ENCODE data around the gene HOXB9. TPM values are rescaled to one million over a fixed set of nuclear protein-coding genes. Genes with fewer than 3 reads are reported as not detected.

Gene HOXB9
- total and polyA plus RNA-seq, 2 of the 13 experiments (the other 11 are each of a cell fraction or from before 2014, with no cell fraction given) = not detected

- no peak for TF ChIP-seq ZEB1 (IDR thresholded peaks at IDR 0.05; ENCODE audit: insufficient replicate concordance, low read depth)
- no peak for TF ChIP-seq CENPX (CRISPR knock-in tag; IDR thresholded peaks at IDR 0.05)
- TF ChIP-seq HES4 (CRISPR knock-in tag; IDR thresholded peaks at IDR 0.05; ENCODE audit: borderline replicate concordance) = no peak
- no peak for TF ChIP-seq ZNF891 (CRISPR knock-in tag; IDR thresholded peaks at IDR 0.05)
- TF ChIP-seq DMTF1 (CRISPR knock-in tag; IDR thresholded peaks at IDR 0.05) = no peak
- no peak for TF ChIP-seq TAF15 (IDR thresholded peaks at IDR 0.05; ENCODE audit: low read depth, low read length, poor library complexity, severe bottlenecking)
Measured at GRCh38 chr17:48592057-48592514, 34.1 kb downstream of the HOXB9 start (continued).

GRCh38 chr17:48591255-48592056 lies 34.7 kb downstream of the HOXB9 start:
- H3K36me3 ChIP-seq (replicated peaks in 1 of 2; ENCODE audit: control insufficient read depth in 1 of 2, insufficient read depth in 2 of 2, low read length in 2 of 2) = no peaks in the 10 kb centered on the region
- 28% methylated on average over 10 of the region's 10 CpGs for WGBS (ENCODE audit: low lambda C conversion rate)
- BruUV-seq (replicated peaks) = no TSS peak
- intact Hi-C loops (cut with micrococcal nuclease; ENCODE audit: unreplicated experiment) = no loop called here
- H3K27me3 ChIP-seq (ENCODE audit: control insufficient read depth in 1 of 2, insufficient read depth in 2 of 2, low read length in 2 of 2) = peaks cover 38 to 91% of the 10 kb centered on the region in 2 experiments
- H4K20me1 ChIP-seq (ENCODE audit: insufficient read depth, low read length) = no peaks in the 10 kb centered on the region; the same call in 1 of the 2 replicates
- no peaks in the 10 kb centered on the region for H3K9me3 ChIP-seq (ENCODE audit: low read length)
- ATAC-seq (no peak), DNase-seq (ENCODE audit: low spot score) (no peak), FAIRE-seq (no peak)
- H3K4me2 ChIP-seq (ENCODE audit: low read depth, low read length) = no peak overlapping the region
- H3K27ac ChIP-seq (ENCODE audit: extremely low read length, insufficient read depth, low read length) = no peak overlapping the region
- H2AFZ ChIP-seq (ENCODE audit: low read length) = no peak overlapping the region
- H3K9ac ChIP-seq (ENCODE audit: insufficient read depth, low read depth, low read length) = no peak overlapping the region
- 0 out of 2 replicates have a peak, but pooled peaks cover 6% of the 10 kb centered on the region for H3K4me1 ChIP-seq (ENCODE audit: insufficient read depth, low read length)
- CTCF ChIA-PET (ENCODE audit: low intra/inter-chr PET ratio, low total read pairs) = no interaction called here
- H3K4me3 ChIP-seq (replicated peaks in 1 of 3; ENCODE audit: insufficient read depth in 1 of 3, low read depth in 2 of 3, low read length in 3 of 3) = no peak overlapping the region
- POLR2A ChIA-PET = no interaction called here
- H3K79me2 ChIP-seq (ENCODE audit: insufficient read depth, low read length) = no peaks in the 10 kb centered on the region
- in situ Hi-C loops (cut with HindIII; ENCODE audit: extremely low pct_ligation_motif_present, low pct_unique_long_range_greater_than_20kb) = no loop called here
- TF ChIP-seq CEBPG (CRISPR knock-in tag; IDR thresholded peaks at IDR 0.05) (no peak), ZBTB39 (CRISPR knock-in tag; IDR thresholded peaks at IDR 0.05) (no peak), ZBTB7B (CRISPR knock-in tag; IDR thresholded peaks at IDR 0.05) (no peak), CEBPZ (IDR thresholded peaks at IDR 0.05; ENCODE audit: low read length) (no peak), ZNF383 (CRISPR knock-in tag; IDR thresholded peaks at IDR 0.05; ENCODE audit: borderline replicate concordance) (no peak), PREB (CRISPR knock-in tag; IDR thresholded peaks at IDR 0.05) (no peak)

All from HepG2 (cell line).